ENCODE measurements around the gene FBXO45.

DNA sequence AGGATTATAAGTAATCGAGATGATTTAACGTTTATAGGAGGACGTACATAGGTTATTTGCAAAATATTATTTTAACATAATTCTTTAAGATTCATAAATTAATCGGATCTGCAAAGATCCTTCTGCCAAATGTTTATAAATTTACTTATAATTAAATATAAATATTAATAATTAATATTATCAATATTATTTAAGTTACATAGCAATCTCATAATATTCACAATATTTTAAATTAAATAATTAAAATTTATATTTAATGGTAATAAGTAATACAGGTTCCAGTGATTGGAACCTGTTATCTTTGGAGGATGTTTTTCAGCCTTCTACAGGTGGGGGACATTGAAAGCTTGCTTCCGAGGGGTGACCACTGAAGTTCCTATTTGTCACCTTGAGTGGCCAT lies 16.2 kb upstream of the FBXO45 start:
- TF ChIP-seq, protein P1, sequence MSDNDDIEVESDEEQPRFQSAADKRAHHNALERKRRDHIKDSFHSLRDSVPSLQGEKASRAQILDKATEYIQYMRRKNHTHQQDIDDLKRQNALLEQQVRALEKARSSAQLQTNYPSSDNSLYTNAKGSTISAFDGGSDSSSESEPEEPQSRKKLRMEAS (IDR thresholded peaks at IDR 0.05): no peak
- TF ChIP-seq YY1 (IDR thresholded peaks at IDR 0.05; ENCODE audit: low read depth) (no peak), EP300 (IDR thresholded peaks at IDR 0.05; ENCODE audit: borderline replicate concordance) (no peak), ZBTB7A (IDR thresholded peaks at IDR 0.05; ENCODE audit: low read depth) (no peak), TEAD4 (IDR thresholded peaks at IDR 0.05) (no peak), EGR1 (IDR thresholded peaks at IDR 0.05) (no peak), RAD21 (IDR thresholded peaks at IDR 0.05; ENCODE audit: low read depth) (no peak), CREB1 (IDR thresholded peaks at IDR 0.05; ENCODE audit: low read depth) (no peak), NFIC (IDR thresholded peaks at IDR 0.05) (no peak)
- TF ChIP-seq, protein P2, sequence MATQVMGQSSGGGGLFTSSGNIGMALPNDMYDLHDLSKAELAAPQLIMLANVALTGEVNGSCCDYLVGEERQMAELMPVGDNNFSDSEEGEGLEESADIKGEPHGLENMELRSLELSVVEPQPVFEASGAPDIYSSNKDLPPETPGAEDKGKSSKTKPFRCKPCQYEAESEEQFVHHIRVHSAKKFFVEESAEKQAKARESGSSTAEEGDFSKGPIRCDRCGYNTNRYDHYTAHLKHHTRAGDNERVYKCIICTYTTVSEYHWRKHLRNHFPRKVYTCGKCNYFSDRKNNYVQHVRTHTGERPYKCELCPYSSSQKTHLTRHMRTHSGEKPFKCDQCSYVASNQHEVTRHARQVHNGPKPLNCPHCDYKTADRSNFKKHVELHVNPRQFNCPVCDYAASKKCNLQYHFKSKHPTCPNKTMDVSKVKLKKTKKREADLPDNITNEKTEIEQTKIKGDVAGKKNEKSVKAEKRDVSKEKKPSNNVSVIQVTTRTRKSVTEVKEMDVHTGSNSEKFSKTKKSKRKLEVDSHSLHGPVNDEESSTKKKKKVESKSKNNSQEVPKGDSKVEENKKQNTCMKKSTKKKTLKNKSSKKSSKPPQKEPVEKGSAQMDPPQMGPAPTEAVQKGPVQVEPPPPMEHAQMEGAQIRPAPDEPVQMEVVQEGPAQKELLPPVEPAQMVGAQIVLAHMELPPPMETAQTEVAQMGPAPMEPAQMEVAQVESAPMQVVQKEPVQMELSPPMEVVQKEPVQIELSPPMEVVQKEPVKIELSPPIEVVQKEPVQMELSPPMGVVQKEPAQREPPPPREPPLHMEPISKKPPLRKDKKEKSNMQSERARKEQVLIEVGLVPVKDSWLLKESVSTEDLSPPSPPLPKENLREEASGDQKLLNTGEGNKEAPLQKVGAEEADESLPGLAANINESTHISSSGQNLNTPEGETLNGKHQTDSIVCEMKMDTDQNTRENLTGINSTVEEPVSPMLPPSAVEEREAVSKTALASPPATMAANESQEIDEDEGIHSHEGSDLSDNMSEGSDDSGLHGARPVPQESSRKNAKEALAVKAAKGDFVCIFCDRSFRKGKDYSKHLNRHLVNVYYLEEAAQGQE (IDR thresholded peaks at IDR 0.05; ENCODE audit: low read depth): no peak
